Stimulated activated CD8-positive, alpha-beta memory T cell treated with anti-CD3 and anti-CD28 coated beads, Interleukin-4, amount 100 ng/mL, for 48 hours (primary cell): Measurements from ENCODE around the gene NEUROD4.
"Not testable (repeated sequence)": the region's sequence is repeated elsewhere in the genome, so short reads cannot be mapped to it uniquely, and the experiment has no call there.

Experiments used
- DNase-seq: peaks from one replicate; pipeline ENCODE4 v3.0.0-alpha.2; 2020

The NEUROD4 gene, protein sequence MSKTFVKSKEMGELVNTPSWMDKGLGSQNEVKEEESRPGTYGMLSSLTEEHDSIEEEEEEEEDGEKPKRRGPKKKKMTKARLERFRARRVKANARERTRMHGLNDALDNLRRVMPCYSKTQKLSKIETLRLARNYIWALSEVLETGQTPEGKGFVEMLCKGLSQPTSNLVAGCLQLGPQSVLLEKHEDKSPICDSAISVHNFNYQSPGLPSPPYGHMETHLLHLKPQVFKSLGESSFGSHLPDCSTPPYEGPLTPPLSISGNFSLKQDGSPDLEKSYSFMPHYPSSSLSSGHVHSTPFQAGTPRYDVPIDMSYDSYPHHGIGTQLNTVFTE

DNA sequence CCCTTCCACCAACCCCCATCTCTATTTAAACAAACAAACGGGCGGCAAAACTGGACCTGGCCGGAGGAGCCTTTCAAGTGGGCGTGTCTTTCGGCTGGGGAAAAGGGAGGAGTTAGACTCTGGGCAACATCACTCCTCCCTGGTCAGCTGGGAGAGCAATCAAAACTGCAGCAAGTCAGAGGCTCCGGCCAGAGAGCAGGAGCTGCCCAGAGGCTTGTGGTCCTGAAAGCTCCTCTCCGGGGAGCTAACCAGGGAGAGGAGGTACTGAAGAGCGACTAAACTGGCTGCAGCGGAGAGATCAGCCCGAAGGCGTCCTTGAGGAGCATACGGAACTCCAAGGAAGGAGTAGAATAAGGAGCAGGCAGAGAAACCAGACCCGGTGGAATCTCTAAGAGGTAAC lies at the start of gene NEUROD4:
Gene NEUROD4 (plus strand): TSS at position 191 of the 400 bp plus-strand sequence. CDS start 6,466 bp downstream, outside the sequence.
- no peak for DNase-seq

DNA sequence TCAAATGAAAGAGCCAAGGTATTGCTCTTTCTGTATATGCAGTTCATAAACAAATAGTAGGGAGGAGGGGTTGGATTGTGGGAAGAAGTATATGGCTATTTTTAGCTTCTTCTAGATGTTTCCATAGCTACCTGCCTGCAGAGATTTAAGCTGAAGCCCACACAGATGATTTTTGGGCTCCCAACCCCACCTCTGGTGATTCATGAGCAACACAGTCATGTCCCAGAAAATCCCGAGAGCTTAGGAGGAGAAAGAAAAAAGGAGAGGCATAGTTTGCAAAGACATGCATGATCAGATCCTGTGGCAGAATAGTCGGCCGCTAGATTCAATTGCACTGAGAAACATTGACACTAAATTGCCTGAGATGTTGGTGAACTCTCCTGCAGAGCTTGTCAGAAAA lies 49.0 kb upstream of the NEUROD4 start:
- no peak for DNase-seq

DNA sequence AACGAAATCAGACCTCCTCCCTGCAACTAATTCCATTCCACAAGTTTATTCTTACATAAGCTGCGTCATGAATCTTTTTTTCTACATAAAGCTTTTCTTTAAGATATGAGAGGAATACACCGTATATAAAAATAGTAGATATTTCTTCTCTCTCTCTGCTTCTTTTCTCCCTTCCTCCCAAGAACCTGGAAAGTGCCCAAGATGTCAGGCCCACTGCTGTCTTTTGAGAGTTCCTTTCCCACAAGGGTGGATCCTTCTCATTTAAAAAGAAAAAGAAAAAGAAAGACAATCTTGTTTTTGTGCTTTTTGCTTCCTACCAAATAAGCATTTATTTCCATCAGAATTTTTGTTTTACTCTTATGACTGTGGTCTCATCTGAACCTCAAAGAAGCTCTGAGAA lies 46.2 kb upstream of the NEUROD4 start:
- DNase-seq, result no peak

DNA sequence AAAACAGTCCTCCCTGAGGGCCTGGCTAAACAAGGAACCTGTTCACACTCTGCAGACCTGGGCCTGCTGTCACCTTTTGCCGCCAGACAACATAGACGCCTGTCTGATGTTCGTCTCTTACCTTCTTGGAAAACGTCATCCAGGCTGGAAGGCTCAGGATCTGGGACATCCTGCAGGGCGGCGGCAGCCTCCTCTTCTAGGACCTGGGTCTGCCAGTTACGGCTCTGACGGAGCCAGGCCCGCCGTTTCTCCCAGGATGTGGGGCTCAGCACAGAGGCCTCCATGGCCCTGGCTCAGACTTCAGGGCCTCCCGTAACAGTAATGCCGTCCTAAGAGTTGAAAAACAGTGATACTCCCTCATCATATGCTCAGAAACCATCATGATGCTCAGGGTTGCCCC lies 45.5 kb upstream of the NEUROD4 start:
- no peak for DNase-seq

DNA sequence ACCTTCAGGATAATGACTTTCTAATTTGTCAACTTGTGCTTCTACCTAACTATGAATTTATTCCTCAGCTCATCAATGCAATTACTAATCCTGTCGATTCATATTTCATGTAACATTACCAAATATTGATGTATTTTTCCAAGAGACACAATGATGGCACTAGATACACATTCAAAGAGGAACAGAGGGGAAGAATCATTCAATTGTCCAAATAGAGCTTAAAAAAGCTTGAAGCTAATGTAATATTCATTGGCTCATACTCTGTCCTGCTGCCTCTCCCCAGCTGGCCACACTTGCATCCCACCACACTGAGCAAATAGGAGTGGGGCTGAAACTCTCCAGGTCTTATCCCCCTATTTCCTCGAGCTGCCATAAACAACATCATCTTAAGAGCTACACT lies 44.5 kb upstream of the NEUROD4 start:
- no peak for DNase-seq

DNA sequence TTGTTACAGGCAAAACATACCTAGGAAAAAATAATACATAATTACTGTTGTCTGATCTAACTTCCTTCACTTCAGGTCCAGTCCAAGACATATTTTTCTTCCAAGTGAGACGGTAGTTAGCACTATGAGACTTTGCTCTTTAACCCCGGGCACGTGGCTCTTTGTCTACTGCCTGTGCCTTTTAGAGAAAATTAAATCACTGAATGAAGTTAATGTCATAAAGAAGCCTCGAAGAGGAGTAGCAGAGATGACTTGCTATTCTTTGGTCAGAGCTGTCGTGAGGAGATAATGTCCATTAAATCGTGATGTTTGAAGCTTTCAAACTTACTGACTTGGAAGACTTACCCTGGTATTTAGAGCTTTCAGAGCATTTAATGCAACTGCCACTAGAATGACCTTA lies 43.9 kb upstream of the NEUROD4 start:
- DNase-seq, result no peak

DNA sequence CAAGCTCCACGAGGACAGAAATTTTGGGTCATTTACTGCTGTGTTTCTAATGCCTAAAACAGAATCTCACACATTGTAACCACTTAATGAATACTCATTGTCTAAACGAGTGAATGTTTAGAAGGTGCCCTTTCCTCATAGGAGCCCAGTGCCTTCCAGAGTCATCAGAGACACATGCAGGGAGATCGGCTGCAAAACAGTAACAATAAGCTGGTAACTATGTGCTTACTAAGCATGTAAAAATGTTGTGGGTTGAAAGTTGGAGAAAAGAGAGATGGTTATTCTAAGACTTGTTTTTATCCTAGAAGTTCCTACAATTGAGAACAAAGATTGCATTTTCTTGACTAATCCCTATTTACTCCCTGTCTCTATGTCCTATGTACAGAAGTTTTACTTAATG lies 42.6 kb upstream of the NEUROD4 start:
- DNase-seq, result no peak

DNA sequence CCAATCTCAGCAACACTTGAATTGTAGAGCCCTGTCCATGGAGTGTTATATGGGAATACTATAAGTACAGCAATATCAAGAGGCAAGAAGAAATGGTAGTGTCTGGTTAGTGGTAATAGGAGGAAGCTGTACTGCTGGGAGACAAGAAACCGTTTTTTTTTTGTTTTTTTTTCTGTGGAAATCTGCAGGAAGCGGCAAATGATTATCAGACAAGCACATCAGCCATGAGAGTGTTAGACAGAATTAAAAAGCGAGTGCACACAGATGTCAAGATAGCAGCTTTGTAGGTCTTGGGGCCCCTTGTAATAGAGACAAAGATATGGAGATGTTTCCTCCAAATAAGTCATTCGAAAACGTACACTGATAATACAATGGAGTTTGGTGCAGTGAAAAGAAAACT lies 41.9 kb upstream of the NEUROD4 start:
- DNase-seq, result no peak

DNA sequence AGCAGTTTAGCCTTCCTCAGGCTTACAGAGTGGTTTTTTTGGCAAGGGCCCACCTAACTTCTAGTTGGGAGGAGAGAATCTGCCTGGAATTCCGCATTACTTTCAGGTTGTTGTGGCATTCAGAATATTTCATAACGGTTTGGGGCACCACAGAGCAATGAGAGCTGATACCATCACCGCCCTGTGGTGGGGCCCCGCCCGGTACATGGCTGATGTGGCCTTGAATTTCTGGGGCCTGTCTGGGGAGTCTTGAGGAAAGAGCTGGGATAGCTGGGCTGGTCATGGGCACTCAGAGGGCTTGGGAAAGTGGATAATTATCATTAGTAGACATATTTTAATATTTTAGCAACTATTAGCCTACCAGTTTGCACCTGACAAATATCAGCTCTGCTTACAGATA lies 39.4 kb upstream of the NEUROD4 start:
- DNase-seq, result peak; percentile 71

DNA sequence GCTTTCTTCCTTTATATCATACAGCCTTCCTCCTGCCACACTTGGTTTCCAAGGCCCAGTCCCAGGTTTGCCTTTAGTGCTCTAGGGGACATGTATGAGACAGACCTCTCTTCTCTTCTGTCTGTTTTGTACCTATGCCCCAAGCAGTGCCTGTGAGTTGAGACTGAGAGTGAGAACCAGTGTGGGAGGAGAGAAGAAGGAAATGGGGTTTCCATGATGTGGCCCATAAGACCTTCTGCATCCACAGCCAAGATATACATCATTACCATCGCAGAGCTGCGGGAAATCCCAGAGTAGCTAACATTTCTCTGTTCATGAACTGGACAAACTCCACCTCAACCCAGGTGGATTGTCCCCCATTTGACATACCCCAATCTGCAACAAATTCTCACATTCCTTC lies 38.0 kb upstream of the NEUROD4 start:
- DNase-seq, result peak; percentile 63

DNA sequence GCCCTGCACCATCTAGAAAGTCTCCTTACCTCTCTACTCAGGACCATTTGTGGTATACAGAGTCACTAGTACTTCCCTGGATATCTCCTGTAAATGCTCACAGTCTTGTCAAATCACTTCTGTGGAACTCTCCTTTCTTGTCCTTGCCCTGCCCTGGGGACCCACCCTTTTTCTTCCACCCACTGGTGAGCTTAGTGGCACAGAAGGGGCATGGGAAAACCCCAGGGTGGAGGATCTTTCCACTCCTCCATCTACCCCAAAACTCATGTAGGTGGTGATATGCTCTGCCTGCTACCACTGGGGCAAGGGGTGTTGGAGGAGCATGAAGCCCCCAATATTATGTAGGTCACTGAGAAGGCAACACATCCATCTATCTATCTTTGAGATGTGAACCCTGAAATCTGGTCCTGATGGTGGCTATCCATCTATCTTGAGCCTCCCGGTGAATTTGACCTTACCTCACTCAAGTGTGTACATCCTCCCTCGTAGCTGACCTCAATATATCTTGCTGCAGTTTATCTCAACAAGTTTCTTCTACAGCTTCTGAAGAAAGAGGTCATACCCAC lies 36.2 kb upstream of the NEUROD4 start:
- DNase-seq, result peak; percentile 63

DNA sequence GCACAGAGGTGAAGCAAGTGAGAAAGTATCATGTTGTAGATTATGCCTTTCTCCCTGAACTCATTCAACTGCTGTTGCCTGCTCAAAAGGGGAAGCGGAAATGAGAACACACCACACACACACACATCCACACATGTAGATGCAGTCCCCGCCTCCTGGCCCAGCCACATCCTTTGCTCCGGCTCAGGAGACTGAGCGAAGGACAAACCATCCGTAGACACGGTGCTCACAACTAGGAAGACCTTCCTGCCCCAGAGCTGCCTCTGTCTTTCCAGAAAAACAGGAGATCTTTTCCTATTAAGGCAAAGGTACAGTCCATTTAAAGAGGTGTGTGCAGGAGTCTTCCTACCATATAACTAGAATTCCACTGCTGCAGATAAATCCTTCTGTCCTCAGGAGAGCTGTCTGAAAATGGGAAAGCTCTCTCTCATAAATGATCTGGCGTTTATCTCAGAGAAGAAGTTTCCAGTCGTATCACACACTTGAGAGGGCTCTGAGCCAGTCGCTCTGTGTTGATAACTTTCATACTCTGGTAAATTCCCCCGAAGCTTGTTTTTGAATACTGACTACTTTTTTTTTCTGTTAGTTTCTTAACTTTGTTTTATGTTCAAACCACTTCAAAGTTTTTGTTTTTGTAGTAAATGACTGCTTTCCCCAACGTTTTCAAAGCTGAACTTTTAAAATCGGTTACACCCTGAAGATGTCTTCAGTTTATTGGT lies 35.0 kb upstream of the NEUROD4 start, which contains the start of gene TESPA1:
Gene TESPA1 (minus strand): TSS at position 105 of the 719 bp plus-strand sequence. CDS start 10,200 bp downstream, outside the sequence.
- peak; percentile 86 for DNase-seq

DNA sequence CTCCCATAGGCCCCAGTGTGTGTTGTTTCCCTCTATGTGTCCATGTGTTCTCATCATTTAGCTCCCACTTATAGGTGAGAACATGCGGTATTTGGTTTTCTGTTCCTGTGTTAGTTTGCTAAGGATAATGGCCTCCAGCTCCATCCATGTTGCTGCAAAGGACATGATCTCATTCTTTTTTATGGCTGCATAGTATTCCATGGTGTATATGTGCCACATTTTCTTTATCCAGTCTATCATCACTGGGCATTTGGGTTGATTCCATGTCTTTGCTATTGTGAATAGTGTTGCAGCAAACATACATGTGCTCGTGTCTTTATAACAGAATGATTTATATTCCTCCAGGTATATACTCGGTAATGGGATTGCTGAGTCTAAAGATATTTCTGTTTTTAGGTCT lies 33.0 kb upstream of the NEUROD4 start:
- not testable (repeated sequence) for DNase-seq

DNA sequence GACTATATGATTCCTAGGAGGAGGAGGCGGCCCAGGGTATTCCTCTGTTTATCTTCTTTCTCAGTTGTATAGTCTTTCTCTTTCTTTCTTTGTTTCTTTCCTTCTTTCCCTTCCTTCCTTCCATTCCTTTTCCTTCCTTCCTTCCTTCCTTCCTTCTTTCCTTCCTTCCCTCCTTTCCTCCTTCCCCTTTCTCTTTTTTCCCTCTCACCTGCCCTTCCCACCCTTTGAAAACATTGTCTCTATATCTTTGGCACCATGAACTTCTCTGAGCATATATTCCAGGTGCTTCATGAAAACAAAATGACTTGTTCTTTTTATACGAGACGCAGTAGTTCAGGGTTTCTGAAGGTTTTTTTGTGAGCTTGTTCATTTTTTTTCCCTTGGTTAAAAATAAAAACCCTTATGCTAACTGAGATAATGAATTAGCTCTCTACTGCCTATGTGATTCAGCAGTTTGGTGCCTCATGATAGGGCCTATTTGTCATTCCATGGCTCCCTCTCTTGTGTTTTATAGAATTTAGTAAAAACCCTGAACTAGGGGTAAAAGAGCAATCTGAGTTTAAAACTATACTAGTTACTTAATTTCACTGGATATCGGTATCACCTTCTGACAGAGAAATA lies 32.1 kb upstream of the NEUROD4 start:
- DNase-seq, result no peak

DNA sequence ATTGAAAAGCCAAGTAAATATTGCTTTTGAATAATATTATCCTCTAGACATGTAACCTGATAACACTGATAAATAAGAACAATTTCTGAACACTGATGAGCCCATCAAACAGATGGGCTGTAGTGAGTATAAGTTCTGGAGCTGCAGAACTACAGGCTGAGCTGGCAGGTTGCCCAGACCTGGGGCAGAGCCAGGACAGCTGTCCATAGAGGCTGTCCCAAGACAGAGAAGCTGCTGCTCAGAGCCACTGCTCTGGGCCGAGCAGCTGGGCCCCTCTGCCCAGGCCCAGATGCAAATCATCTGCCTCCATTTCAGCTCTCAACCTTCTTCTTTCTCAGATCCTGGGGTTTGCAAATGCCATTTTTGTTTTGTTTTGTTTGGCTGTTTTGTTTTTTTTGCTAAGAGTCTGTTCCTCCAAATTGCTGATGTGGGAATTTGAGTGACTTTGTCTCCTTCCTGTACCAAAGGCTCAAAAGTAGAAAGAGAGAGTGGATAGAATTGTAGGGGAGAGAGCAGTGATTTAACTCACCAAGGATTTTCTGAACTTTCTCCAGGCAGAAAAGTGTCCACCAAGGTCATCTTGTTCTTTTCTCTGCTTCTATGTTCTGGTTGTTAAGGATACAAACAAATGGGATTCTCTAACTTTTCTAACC lies 31.2 kb upstream of the NEUROD4 start:
- no peak for DNase-seq

DNA sequence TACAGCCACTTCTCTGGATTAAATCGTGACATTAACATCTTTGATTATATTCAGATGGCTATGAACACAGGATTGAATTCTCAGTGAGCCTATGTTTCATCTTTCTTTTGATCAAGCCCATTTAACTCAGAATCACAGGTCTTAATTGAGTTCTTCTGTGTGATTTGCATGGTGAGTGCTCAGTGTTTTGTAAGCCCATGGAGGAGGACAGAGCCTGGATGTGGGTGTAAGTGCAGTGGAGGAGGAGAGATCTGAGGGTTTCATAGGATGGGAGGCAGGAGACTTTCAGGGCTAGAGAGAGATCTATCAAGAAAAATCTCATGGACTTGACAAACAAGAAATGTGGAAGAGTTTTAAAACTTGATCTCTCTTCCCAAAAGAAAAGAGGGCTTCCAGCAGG lies 29.9 kb upstream of the NEUROD4 start:
- DNase-seq, result no peak

DNA sequence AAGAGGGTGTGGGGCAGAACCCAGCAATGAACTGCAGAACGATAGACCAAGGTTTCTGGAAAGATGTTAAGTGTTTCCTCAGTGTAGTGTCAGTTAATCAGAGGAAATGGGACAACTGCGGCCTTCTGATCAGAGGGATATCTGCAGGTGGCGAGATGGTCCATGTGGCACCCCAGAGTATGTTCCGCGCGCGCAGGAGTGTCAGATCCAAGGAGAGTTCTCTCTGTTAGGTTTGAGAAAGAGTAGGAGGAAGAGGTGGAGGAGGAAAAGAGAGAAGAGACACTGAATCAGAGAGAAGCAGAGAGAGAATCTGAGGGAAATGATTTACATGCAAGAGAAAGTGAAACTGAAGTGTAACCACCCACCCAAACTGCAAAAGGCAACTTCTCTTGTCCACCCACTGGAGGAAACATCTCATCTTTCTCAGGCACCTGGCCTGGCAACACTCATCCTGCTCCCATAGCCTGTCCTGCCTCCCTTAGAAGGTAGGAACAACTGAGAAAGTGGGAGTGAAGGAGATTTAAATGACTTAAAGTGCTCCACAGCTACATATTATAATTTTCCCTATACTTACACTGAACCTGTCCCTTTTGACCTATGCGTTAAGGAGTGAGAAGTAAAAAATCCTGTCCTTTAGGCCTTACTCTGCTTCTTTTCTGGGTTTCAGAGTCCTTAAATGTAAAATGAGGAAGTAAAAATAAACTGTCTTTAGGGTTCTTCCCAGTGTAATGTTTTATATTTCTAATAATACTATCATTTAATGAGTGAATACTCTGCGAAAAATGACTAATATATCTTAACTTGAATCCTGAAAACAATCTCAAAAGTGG lies 28.4 kb upstream of the NEUROD4 start:
- DNase-seq, result peak; percentile 58

DNA sequence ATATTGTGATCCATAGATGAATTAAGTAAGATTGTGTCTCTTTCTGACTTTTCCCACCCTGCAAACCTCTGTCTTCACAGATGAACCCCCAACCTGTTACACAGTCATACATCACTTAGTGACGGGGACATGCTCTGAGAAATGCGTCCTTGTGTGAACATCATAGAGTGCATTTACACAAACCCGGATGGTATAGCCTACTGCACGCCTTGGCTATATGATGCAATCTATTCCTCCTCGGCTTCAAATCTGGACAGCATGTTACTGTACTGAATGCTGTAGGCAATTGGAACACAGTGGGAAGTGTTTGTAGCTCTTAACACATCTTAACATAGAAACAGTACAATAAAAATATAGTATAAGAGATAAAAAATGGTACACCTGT lies 27.8 kb upstream of the NEUROD4 start:
- no peak for DNase-seq

DNA sequence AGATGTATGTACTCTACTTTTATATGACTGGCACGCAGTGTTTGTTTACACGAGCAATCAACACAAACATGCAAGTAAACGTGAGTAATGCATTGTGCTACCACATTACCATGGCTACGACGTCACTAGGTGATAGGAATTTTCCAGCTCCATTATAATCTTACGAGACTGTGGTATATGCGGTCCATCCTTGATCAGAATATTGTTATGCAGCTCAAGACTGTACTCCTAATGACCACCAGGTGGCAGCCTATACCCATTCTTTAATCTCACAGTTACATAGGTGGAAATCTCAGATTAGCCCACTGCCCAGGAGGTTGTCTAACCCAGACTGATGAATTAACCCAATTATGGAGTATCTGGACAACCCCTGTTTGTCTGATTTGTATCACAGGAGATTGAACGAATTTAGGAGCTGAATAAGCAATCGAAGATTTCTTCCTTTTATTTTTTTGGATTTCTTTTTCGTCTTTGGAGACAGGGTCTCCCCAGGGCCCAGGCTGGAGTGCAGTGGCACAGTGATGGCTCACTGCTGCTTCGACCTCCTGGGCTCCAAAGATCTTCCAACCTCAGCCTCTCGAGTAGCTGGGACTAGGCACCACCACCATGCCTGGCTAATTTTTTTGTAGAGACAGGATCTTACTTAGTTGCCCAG lies 26.5 kb upstream of the NEUROD4 start:
- peak; percentile 54 for DNase-seq

DNA sequence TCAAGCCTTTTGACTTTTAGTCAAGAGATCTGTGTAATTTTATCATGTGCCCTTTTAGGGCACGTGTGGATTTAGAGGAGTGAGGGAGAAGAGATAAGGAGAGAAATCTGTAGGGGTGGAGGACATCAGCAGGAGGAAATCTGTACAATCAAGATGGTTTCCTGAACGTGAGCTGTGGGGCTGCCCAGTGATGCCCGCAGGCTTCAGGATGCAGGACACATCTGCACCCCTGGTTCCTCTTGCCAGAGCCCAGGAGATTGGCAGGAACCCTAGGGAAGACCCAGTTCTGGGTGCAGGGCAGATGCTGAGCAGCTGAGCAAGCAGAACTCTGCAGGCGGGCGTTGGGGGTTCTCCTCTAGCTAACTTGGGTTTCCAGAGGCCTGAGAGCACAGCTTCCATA lies 23.6 kb upstream of the NEUROD4 start:
- DNase-seq, result no peak

DNA sequence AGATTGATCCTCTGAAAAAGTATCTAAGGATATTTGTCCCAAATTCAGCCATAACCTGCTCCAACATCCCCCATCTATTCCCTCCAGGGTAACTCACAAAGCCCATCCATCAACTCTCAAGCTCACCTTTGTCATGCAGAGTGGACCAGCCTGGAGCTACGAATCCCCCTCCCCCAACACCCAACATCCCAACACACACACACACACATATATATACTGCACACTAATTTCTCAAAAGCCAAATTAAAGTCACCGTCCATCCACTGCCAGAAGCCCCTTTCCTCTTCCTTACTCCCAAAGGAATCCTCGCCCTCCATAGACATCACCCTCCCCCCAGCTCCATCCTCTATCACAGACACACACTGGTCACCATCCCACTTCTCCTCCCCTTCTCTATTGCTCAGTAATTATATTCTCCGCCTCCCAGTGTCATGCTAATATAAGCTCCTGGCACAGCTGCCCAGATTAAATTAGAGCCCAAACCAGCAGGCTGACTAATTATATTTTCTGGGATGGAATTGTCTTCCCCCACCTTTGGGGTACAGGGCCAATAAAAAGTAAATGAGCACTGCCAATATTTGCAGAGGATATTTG lies 21.7 kb upstream of the NEUROD4 start:
- DNase-seq, result no peak
